ENCODE measurements around the gene TNFRSF18.

DNA sequence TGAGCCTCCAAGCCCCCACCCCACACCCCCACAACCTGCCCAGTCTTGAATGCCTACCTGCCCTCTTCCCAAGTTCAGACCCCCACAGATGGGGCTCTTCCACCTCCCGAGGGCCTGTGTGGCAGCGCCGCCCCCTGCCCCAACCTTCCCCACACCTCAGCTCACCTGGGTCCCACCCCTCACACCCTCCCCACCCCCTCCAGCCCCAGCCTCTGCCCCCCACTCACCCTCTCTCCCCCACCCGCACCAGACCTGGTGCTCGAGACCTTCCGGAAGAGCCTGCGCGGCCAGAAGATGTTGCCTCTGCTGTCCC lies 9.2 kb downstream of the TNFRSF18 start:
- TF ChIP-seq, protein P1, sequence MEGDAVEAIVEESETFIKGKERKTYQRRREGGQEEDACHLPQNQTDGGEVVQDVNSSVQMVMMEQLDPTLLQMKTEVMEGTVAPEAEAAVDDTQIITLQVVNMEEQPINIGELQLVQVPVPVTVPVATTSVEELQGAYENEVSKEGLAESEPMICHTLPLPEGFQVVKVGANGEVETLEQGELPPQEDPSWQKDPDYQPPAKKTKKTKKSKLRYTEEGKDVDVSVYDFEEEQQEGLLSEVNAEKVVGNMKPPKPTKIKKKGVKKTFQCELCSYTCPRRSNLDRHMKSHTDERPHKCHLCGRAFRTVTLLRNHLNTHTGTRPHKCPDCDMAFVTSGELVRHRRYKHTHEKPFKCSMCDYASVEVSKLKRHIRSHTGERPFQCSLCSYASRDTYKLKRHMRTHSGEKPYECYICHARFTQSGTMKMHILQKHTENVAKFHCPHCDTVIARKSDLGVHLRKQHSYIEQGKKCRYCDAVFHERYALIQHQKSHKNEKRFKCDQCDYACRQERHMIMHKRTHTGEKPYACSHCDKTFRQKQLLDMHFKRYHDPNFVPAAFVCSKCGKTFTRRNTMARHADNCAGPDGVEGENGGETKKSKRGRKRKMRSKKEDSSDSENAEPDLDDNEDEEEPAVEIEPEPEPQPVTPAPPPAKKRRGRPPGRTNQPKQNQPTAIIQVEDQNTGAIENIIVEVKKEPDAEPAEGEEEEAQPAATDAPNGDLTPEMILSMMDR (IDR thresholded peaks at IDR 0.05) = no peak
- TF ChIP-seq EP300 (IDR thresholded peaks at IDR 0.05) = no peak

Data from esophagus muscularis mucosa (tissue), 3 donors.